SU-DHL-6 (cell line): Measurements from ENCODE around the gene ACP2.

Experiments
- H2AFZ ChIP-seq: fragments of 200-600 bp; sonication (generic); 2 replicates; pipeline ENCODE4 v1.6.1; 2014; ENCODE audit warnings: low read depth, mild to moderate bottlenecking, moderate library complexity, mixed read lengths, antibody characterized with exemption, low read length; ENCODE audit not compliant: severe bottlenecking
- H3F3A ChIP-seq: fragments of 200-600 bp; shearing (Covaris generic); 2 replicates; pipeline ENCODE4 v1.6.0; 2016; ENCODE audit warnings: antibody characterized with exemption, mild to moderate bottlenecking; ENCODE audit not compliant: insufficient read depth
- H3K27ac ChIP-seq: fragments of 200-600 bp; sonication (generic); 2 replicates; pipeline ENCODE4 v1.5.1; 2016; ENCODE audit warnings: low read depth, mild to moderate bottlenecking, low read length, moderate library complexity, mixed read lengths
- H3K27me3 ChIP-seq: fragments of 200-600 bp; sonication (generic), shearing (Covaris generic); 2 replicates; pipeline ENCODE4 v1.6.0; 2014; ENCODE audit warnings: mild to moderate bottlenecking, low read length
- H3K36me3 ChIP-seq: fragments of 200-600 bp; sonication (generic); 2 replicates; pipeline ENCODE4 v1.6.1; 2014; ENCODE audit warnings: mild to moderate bottlenecking, low read length, mixed read lengths
- H3K4me2 ChIP-seq: fragments of 300-600, 200-600 bp; shearing (Covaris generic), sonication (generic); 2 replicates; pipeline ENCODE4 v1.6.0; 2014; ENCODE audit warnings: low read length, low read depth, mild to moderate bottlenecking; ENCODE audit not compliant: poor library complexity, severe bottlenecking
- H3K4me3 ChIP-seq: fragments of 200-600 bp; sonication (generic); 2 replicates; pipeline ENCODE4 v1.5.1; 2014; ENCODE audit warnings: antibody characterized with exemption, low read length, mild to moderate bottlenecking, mixed read lengths; ENCODE audit not compliant: insufficient read depth, poor library complexity, severe bottlenecking
- H3K79me2 ChIP-seq: fragments of 200-600 bp; sonication (generic); 2 replicates; pipeline ENCODE4 v1.6.1; 2014; ENCODE audit warnings: mild to moderate bottlenecking, low read length, moderate library complexity; ENCODE audit not compliant: insufficient read depth
- H3K9ac ChIP-seq: fragments of 200-600 bp; sonication (generic); 2 replicates; pipeline ENCODE4 v1.7.0; 2014; ENCODE audit warnings: mild to moderate bottlenecking, low read length
- H3K9me2 ChIP-seq: fragments of 200-600 bp; sonication (generic); replicated peaks from 2 replicates; pipeline ENCODE4 v1.6.1; 2014; ENCODE audit warnings: low read length; ENCODE audit not compliant: insufficient read depth
- H3K9me3 ChIP-seq: fragments of 200-600 bp; sonication (generic); 2 replicates; pipeline ENCODE4 v1.6.1; 2014; ENCODE audit warnings: low read length, mixed read lengths; ENCODE audit not compliant: insufficient read depth
- H4K20me1 ChIP-seq: fragments of 200-600 bp; sonication (generic); 2 replicates; pipeline ENCODE4 v1.6.1; 2014; ENCODE audit warnings: low read depth, mild to moderate bottlenecking, antibody characterized with exemption, low read length, moderate library complexity, mixed read lengths
- EZH2phosphoT487 ChIP-seq: fragments of 200-600 bp; sonication (generic), shearing (Covaris generic); conservative IDR thresholded peaks from 2 replicates; pipeline ENCODE4 v1.6.1; 2018; ENCODE audit warnings: mild to moderate bottlenecking, antibody characterized with exemption, low read length, moderate library complexity, mixed read lengths
- TF ChIP-seq, protein P1 (sequence below): fragments of 200-600 bp; sonication (generic); IDR thresholded peaks from one replicate; pipeline ENCODE4 v1.5.1; 2017; ENCODE audit warnings: antibody characterized with exemption, mild to moderate bottlenecking, low read length, moderate library complexity; ENCODE audit not compliant: insufficient read depth, poor library complexity, severe bottlenecking

Gene ACP2

DNA sequence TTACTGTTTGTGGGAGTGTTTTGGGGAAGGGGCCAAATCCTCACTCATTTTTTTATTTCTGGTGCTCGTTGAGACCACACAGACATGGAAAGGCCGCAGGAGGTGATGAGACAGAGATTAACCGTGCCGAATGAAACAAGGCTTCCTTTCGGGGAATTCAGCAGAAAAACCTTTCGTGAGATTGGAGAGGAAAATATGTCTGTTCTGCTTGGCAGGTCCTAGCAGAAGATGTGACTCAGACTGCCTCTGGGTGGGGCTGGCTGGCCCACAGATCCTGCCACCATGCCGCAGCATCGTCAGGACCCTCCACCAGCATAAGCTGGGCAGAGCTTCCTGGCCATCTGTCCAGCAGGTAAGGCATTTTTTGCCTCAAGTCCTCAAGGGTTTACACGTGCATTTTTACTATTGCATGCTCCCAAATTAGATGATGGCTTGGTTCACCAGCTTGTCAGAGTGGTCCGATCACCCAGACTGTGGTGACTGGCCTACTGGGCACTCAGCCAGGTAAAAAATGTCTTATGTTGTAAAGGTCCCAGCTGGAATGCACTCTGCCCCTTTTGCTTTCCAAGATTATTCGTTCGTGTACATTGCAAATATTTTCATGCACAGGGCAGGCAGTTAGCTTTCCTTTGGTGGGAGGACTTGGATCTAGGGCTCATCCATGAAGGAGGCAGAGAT, 32.4 kb downstream of the ACP2 start:
- Histone ChIP-seq H4K20me1 (no peaks in the 10 kb centered on the region), H3F3A (peaks cover 25% of the 10 kb centered on the region), H3K9me3 (no peaks in the 10 kb centered on the region), H3K36me3 (peaks cover 5% of the 10 kb centered on the region), H3K27me3 (no peaks in the 10 kb centered on the region), H3K9ac (peak overlapping the region; percentile 95), H3K9me2 (no peaks in the 10 kb centered on the region), H3K4me2 (peak overlapping the region; percentile 92), H3K79me2 (peaks cover 30% of the 10 kb centered on the region), H3K4me3 (peak overlapping the region; percentile 65), H2AFZ (no peak overlapping the region), H3K27ac (peak overlapping the region; percentile 92)
- no peak for TF ChIP-seq EZH2phosphoT487
- TF ChIP-seq, protein P1, sequence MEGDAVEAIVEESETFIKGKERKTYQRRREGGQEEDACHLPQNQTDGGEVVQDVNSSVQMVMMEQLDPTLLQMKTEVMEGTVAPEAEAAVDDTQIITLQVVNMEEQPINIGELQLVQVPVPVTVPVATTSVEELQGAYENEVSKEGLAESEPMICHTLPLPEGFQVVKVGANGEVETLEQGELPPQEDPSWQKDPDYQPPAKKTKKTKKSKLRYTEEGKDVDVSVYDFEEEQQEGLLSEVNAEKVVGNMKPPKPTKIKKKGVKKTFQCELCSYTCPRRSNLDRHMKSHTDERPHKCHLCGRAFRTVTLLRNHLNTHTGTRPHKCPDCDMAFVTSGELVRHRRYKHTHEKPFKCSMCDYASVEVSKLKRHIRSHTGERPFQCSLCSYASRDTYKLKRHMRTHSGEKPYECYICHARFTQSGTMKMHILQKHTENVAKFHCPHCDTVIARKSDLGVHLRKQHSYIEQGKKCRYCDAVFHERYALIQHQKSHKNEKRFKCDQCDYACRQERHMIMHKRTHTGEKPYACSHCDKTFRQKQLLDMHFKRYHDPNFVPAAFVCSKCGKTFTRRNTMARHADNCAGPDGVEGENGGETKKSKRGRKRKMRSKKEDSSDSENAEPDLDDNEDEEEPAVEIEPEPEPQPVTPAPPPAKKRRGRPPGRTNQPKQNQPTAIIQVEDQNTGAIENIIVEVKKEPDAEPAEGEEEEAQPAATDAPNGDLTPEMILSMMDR, result no peak

DNA sequence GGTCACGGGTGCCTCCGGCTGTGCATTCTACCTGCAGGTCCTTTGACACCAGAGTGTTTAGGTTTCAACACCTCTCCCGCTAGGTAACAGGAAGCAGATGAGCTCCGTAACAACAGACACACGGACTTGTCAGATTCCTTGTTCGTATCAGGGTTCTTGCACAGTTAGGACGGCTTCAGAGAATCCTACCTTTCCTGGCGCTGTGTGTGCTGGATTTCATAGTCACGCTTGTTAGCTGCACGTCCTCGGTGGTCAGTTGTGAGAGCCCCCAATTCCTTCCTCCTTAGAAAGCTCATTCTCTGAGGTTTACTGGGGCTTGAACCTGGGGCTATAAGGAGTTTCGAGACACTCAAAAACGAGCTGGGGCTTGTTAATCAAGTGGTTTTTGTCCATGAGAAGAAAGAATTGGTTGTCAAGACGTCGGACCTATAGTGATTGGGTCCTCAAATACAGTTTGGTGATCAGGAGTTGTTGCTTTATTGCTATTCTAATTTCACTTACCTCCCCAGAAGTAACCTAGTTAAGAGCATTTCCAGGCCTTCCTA, 33.2 kb downstream of the ACP2 start:
- H3K27ac ChIP-seq, result peak overlapping the region; percentile 92
- no peak for TF ChIP-seq EZH2phosphoT487
- TF ChIP-seq, protein P1, result no peak
- H3K9me3 ChIP-seq, result no peaks in the 10 kb centered on the region
- H3F3A ChIP-seq, result peaks cover 25% of the 10 kb centered on the region
- H3K36me3 ChIP-seq, result peaks cover 5% of the 10 kb centered on the region
- no peaks in the 10 kb centered on the region for H3K27me3 ChIP-seq
- H3K4me2 ChIP-seq, result peak overlapping the region; percentile 92
- no peaks in the 10 kb centered on the region for H4K20me1 ChIP-seq
- H3K9ac ChIP-seq, result peak overlapping the region; percentile 95
- H3K4me3 ChIP-seq, result peak overlapping the region; percentile 65
- peak overlapping the region; percentile 2 for H2AFZ ChIP-seq
- H3K79me2 ChIP-seq, result peaks cover 29% of the 10 kb centered on the region
- H3K9me2 ChIP-seq, result no peaks in the 10 kb centered on the region

DNA sequence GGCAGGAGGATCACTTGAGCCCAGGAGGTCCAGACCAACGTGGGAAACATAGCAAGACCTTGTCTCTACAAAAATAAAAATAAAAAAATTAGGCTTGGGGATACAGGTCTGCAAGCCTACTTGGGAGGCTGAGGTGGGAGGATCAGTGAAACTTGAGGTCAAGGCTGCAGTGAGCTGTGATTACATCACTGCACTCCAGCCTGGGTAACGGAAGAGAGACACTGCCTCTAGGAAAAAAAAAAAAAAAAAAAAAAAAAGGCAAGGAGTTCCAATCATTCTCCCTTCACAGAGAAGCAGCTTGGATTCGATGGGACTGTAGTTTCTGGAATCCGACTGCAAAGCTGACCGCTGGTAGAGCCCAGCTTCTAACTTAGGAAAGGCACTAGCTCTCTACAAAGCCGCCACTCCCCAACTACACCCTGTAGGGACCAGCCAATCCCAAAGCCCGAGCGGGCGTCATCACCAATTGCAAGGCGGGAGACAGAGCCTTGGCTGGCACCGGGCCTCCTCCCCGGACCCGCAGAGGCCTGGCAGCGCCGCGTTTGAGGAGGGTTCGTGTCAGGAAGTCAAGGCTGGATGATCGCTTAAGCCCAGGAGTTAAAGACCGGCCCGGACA, 34.6 kb downstream of the ACP2 start:
- H3K27me3 ChIP-seq, result no peaks in the 10 kb centered on the region
- peaks cover 17% of the 10 kb centered on the region; the same call in 1 of the 2 replicates for H3K79me2 ChIP-seq
- H3K27ac ChIP-seq, result peak overlapping the region; percentile 92
- H3K9me2 ChIP-seq, result no peaks in the 10 kb centered on the region
- H3K36me3 ChIP-seq, result peaks cover under 1% of the 10 kb centered on the region; the same call in 1 of the 2 replicates
- H3K4me3 ChIP-seq, result peak overlapping the region; percentile 50
- H4K20me1 ChIP-seq, result no peaks in the 10 kb centered on the region
- peak overlapping the region; percentile 95 for H3K9ac ChIP-seq
- H2AFZ ChIP-seq, result peak overlapping the region; percentile 92
- TF ChIP-seq EZH2phosphoT487, result no peak
- TF ChIP-seq, protein P1, result no peak
- H3K9me3 ChIP-seq, result no peaks in the 10 kb centered on the region
- peak overlapping the region; percentile 92 for H3K4me2 ChIP-seq
- peaks cover 25% of the 10 kb centered on the region for H3F3A ChIP-seq
